KMS-11 (cell line): ENCODE results near the gene ADAM15.

Experiments used
- H2AFZ ChIP-seq: fragments of 200-600 bp; sonication (generic); 2 replicates; pipeline ENCODE4 v1.6.1; 2016; ENCODE audit warnings: antibody characterized with exemption, mixed run types, low read depth
- H3K27ac ChIP-seq: fragments of 200-600 bp; sonication (generic); 2 replicates; pipeline ENCODE4 v1.6.1; 2016; ENCODE audit warnings: mild to moderate bottlenecking, mixed run types
- H3K27me3 ChIP-seq: fragments of 200-600 bp; sonication (generic); 2 replicates; pipeline ENCODE4 v1.6.1; 2017; ENCODE audit warnings: mild to moderate bottlenecking, low read depth, mixed run types, moderate library complexity; ENCODE audit not compliant: insufficient read depth
- H3K36me3 ChIP-seq: fragments of 200-600 bp; sonication (generic); 2 replicates; pipeline ENCODE4 v1.6.1; 2017; ENCODE audit warnings: mild to moderate bottlenecking, mixed run types; ENCODE audit not compliant: insufficient read depth
- H3K4me1 ChIP-seq: fragments of 200-600 bp; sonication (generic); 2 replicates; pipeline ENCODE4 v1.6.1; 2016; ENCODE audit warnings: mild to moderate bottlenecking, low read depth, mixed run types; ENCODE audit not compliant: poor library complexity, severe bottlenecking
- H3K4me2 ChIP-seq: fragments of 200-600 bp; sonication (generic); 2 replicates; pipeline ENCODE4 v1.7.0; 2016; ENCODE audit warnings: mild to moderate bottlenecking, mixed run types
- H3K4me3 ChIP-seq: fragments of 200-600 bp; sonication (generic); IDR thresholded peaks from 2 replicates; pipeline ENCODE4 v1.6.1; 2017; ENCODE audit warnings: low read depth, low read length, mixed read lengths; ENCODE audit not compliant: insufficient read depth
- H3K79me2 ChIP-seq: fragments of 200-600 bp; sonication (generic); 2 replicates; pipeline ENCODE4 v1.6.1; 2016; ENCODE audit warnings: low read depth, mixed run types; ENCODE audit not compliant: insufficient read depth
- H3K9ac ChIP-seq: fragments of 200-600 bp; sonication (generic); 2 replicates; pipeline ENCODE4 v1.6.1; 2016; ENCODE audit warnings: mild to moderate bottlenecking, mixed run types
- H4K20me1 ChIP-seq: fragments of 200-600 bp; sonication (generic); 2 replicates; pipeline ENCODE4 v1.6.1; 2016; ENCODE audit warnings: mild to moderate bottlenecking, mixed run types; ENCODE audit not compliant: insufficient read depth
- CTCF ChIP-seq: fragments of 200-600 bp; sonication (generic); conservative IDR thresholded peaks from 2 replicates; pipeline ENCODE4 v1.6.1; 2017; ENCODE audit warnings: low read depth, mild to moderate bottlenecking, antibody characterized with exemption, low read length, moderate library complexity, mixed read lengths

ADAM15 gene

GRCh38 chr1:155037851-155038441 is 13.2 kb upstream of the ADAM15 start:
- Histone ChIP-seq H3K79me2 (no peaks in the 10 kb centered on the region), H3K4me3 (no peak overlapping the region), H3K4me1 (peaks cover 5% of the 10 kb centered on the region), H3K36me3 (no peaks in the 10 kb centered on the region), H4K20me1 (no peaks in the 10 kb centered on the region), H3K9ac (no peak overlapping the region), H2AFZ (no peak overlapping the region), H3K4me2 (no peak overlapping the region), H3K27me3 (peaks cover 22% of the 10 kb centered on the region; the same call in 1 of the 2 replicates), H3K27ac (no peak overlapping the region)
- TF ChIP-seq CTCF = no peak

DNA sequence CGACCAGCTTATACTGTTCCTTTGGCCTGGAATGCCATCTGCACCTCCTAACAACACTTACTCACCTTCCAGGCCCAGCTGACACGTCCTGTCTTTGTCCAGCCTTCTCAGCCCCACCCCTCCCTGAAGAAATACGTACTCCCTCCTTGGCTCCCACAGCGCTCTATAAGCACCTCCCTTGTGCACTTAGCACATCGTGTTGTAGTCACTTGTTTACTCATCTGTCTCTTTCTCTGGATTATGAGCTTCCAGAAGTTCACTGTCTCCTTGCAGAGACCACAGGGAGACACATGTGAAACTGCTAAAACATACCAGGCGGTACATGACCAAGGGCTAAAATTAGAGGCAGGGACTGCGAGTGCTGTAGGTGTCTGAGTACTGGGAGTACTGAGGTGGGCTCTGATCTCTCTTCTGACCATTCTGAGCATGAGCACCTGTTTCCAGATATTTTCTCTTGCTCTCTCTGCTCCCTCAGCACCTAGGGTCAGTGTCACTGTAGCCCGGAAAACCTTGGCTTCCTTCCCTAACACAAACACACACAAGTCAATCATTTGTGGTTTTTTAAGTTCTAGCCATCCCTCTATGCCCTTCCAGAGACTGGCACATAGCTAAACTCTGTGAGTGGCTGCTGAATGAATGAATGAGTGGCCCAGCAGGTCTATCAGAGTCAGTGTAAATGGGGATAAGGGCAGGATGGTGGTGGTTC is 12.4 kb upstream of the ADAM15 start:
- no peaks in the 10 kb centered on the region for H3K79me2 ChIP-seq
- no peak overlapping the region for H3K9ac ChIP-seq
- H3K4me3 ChIP-seq = no peak overlapping the region
- no peaks in the 10 kb centered on the region for H3K36me3 ChIP-seq
- no peak overlapping the region for H3K4me2 ChIP-seq
- H3K27ac ChIP-seq = no peak overlapping the region
- TF ChIP-seq CTCF = no peak
- peaks cover 15% of the 10 kb centered on the region; the same call in 1 of the 2 replicates for H3K27me3 ChIP-seq
- no peaks in the 10 kb centered on the region for H4K20me1 ChIP-seq
- H3K4me1 ChIP-seq = peaks cover 9% of the 10 kb centered on the region
- no peak overlapping the region for H2AFZ ChIP-seq

- no peak overlapping the region for H3K4me2 ChIP-seq
- H3K27ac ChIP-seq = no peak overlapping the region
- no peak overlapping the region for H3K4me3 ChIP-seq
- no peak overlapping the region for H3K9ac ChIP-seq
- peaks cover 12% of the 10 kb centered on the region for H3K4me1 ChIP-seq
- no peaks in the 10 kb centered on the region for H3K79me2 ChIP-seq
- no peaks in the 10 kb centered on the region for H4K20me1 ChIP-seq
- no peak for TF ChIP-seq CTCF
- H3K36me3 ChIP-seq = no peaks in the 10 kb centered on the region
- H2AFZ ChIP-seq = no peak overlapping the region
- peaks cover 12% of the 10 kb centered on the region; the same call in 1 of the 2 replicates for H3K27me3 ChIP-seq
Measured at GRCh38 chr1:155039308-155039669, 11.8 kb upstream of the ADAM15 start.

GRCh38 chr1:155040358-155041093 is 10.6 kb upstream of the ADAM15 start:
- Histone ChIP-seq H2AFZ (no peak overlapping the region), H3K4me1 (peaks cover 24% of the 10 kb centered on the region), H3K27ac (no peak overlapping the region), H3K79me2 (no peaks in the 10 kb centered on the region), H3K36me3 (no peaks in the 10 kb centered on the region), H3K9ac (no peak overlapping the region), H3K27me3 (peaks cover 5% of the 10 kb centered on the region; the same call in 1 of the 2 replicates), H4K20me1 (no peaks in the 10 kb centered on the region), H3K4me2 (no peak overlapping the region), H3K4me3 (no peak overlapping the region)
- no peak for TF ChIP-seq CTCF
